ENCODE results near the gene SHISA9.

DNA sequence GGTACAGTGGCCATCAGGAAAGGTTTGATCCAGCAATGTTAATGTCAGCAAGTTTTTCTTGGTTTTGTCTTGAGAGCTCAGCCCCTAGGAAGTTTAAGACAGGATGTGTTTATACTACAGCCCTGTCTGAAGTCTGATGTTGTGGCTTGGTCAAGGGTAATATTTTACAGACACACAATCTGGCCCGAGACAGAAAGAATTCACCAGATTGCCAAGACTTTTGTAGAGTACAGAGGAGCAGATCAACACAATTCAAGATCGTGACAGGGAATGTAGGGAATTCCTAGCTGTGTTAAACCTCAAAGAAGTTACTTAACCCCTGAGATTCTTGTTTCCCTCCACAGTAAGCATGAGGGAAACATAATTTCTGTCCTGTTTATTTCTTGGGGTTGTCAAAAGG lies 63.1 kb downstream of the SHISA9 start:
- no peak for TF ChIP-seq SUZ12 (IDR thresholded peaks at IDR 0.05; ENCODE audit: extremely low read depth, insufficient read depth, insufficient read length)
- TF ChIP-seq YY1 (IDR thresholded peaks at IDR 0.05; ENCODE audit: insufficient read depth, insufficient read length): no peak
- no peak for TF ChIP-seq ZNF274 (IDR thresholded peaks at IDR 0.05; ENCODE audit: low read depth, low read length)
